H9 (cell line): ENCODE measurements around the gene TUBB6. TPM values are rescaled to one million over a fixed set of nuclear protein-coding genes. Genes with fewer than 3 reads are reported as not detected.

Source experiments
- DNase-seq: peaks from one replicate; pipeline ENCODE4 v3.0.0-alpha.2; 2017
- H2AFZ ChIP-seq: one replicate; pipeline ENCODE4 v1.6.1; 2013; ENCODE audit warnings: mild to moderate bottlenecking, low read length, control low read depth, moderate library complexity
- H2AK5ac ChIP-seq: 2 replicates; pipeline ENCODE4 v1.6.1; 2013; ENCODE audit warnings: low read length, control low read depth, mixed read lengths; ENCODE audit not compliant: insufficient read length
- H2BK120ac ChIP-seq: one replicate; pipeline ENCODE4 v1.6.1; 2013; ENCODE audit warnings: low read depth, mild to moderate bottlenecking, low read length, control low read depth, inconsistent platforms; ENCODE audit not compliant: poor library complexity, severe bottlenecking
- H2BK12ac ChIP-seq: 2 replicates; pipeline ENCODE4 v1.6.1; 2013; ENCODE audit warnings: low read length, control low read depth, mixed read lengths, low read depth; ENCODE audit not compliant: insufficient read length
- H2BK15ac ChIP-seq: 2 replicates; pipeline ENCODE4 v1.6.1; 2013; ENCODE audit warnings: low read depth, low read length, control low read depth
- H2BK20ac ChIP-seq: one replicate; pipeline ENCODE4 v1.6.1; 2013; ENCODE audit warnings: low read depth, mild to moderate bottlenecking, low read length, control low read depth, inconsistent platforms; ENCODE audit not compliant: poor library complexity, severe bottlenecking
- H2BK5ac ChIP-seq: 2 replicates; pipeline ENCODE4 v1.6.1; 2013; ENCODE audit warnings: low read length, control low read depth, mixed read lengths; ENCODE audit not compliant: insufficient read length
- H3K14ac ChIP-seq: 2 replicates; pipeline ENCODE4 v1.6.1; 2013; ENCODE audit warnings: low read length, control low read depth; ENCODE audit not compliant: insufficient read depth
- H3K18ac ChIP-seq: 2 replicates; pipeline ENCODE4 v1.6.1; 2013; ENCODE audit warnings: low read depth, mild to moderate bottlenecking, mixed read lengths, low read length, control low read depth; ENCODE audit not compliant: insufficient read length
- H3K23ac ChIP-seq: 2 replicates; pipeline ENCODE4 v1.6.1; 2013; ENCODE audit warnings: low read length, control low read depth, mixed read lengths, low read depth; ENCODE audit not compliant: insufficient read length
- H3K23me2 ChIP-seq: 2 replicates; pipeline ENCODE4 v1.6.1; 2013; ENCODE audit warnings: low read depth, mild to moderate bottlenecking, mixed read lengths, low read length, control low read depth; ENCODE audit not compliant: insufficient read length, poor library complexity, severe bottlenecking
- H3K27ac ChIP-seq: 2 replicates; pipeline ENCODE4 v1.5.1; 2013; ENCODE audit warnings: low read length, control low read depth, mixed read lengths, low read depth; ENCODE audit not compliant: insufficient read length
- H3K27me3 ChIP-seq: 2 replicates; pipeline ENCODE4 v1.6.1; 2013; ENCODE audit warnings: low read length, control low read depth, inconsistent platforms; ENCODE audit not compliant: insufficient read depth
- H3K4ac ChIP-seq: 2 replicates; pipeline ENCODE4 v1.6.1; 2013; ENCODE audit warnings: low read depth, mild to moderate bottlenecking, control low read depth, inconsistent platforms, low read length, moderate library complexity
- H3K4me1 ChIP-seq: 2 replicates; pipeline ENCODE4 v1.6.1; 2013; ENCODE audit warnings: low read length, control low read depth, inconsistent platforms; ENCODE audit not compliant: insufficient read depth
- H3K4me2 ChIP-seq: 2 replicates; pipeline ENCODE4 v1.6.1; 2013; ENCODE audit warnings: low read length, control low read depth, mixed read lengths; ENCODE audit not compliant: insufficient read length, insufficient read depth
- H3K56ac ChIP-seq: 2 replicates; pipeline ENCODE4 v1.6.1; 2013; ENCODE audit warnings: low read depth, mild to moderate bottlenecking, mixed read lengths, low read length, control low read depth; ENCODE audit not compliant: insufficient read length
- H3K79me1 ChIP-seq: 2 replicates; pipeline ENCODE4 v1.6.1; 2013; ENCODE audit warnings: low read depth, mild to moderate bottlenecking, moderate library complexity, low read length, control low read depth, inconsistent platforms; ENCODE audit not compliant: insufficient read depth, poor library complexity, severe bottlenecking
- H3K79me2 ChIP-seq: 2 replicates; pipeline ENCODE4 v1.6.1; 2013; ENCODE audit warnings: low read length, control low read depth, inconsistent platforms; ENCODE audit not compliant: insufficient read depth
- H3K9ac ChIP-seq: 2 replicates; pipeline ENCODE4 v1.6.1; 2013; ENCODE audit warnings: low read length, control low read depth, mixed read lengths; ENCODE audit not compliant: insufficient read length; ENCODE audit errors: extremely low read depth
- H3K9me3 ChIP-seq: one replicate; pipeline ENCODE4 v1.6.1; 2013; ENCODE audit warnings: low read depth, low read length, inconsistent platforms; ENCODE audit not compliant: control insufficient read depth
- H3T11ph ChIP-seq: one replicate; pipeline ENCODE4 v1.6.1; 2013; ENCODE audit warnings: mild to moderate bottlenecking, low read length, control low read depth, inconsistent platforms
- H4K20me1 ChIP-seq: one replicate; pipeline ENCODE4 v1.6.1; 2013; ENCODE audit not compliant: control insufficient read depth, insufficient read length, insufficient read depth
- H4K5ac ChIP-seq: 2 replicates; pipeline ENCODE4 v1.6.1; 2013; ENCODE audit warnings: low read depth, mild to moderate bottlenecking, mixed read lengths, low read length, control low read depth; ENCODE audit not compliant: insufficient read length
- H4K8ac ChIP-seq: replicated peaks from 2 replicates; pipeline ENCODE4 v1.6.1; 2013; ENCODE audit warnings: low read length, control low read depth, mixed read lengths, low read depth; ENCODE audit not compliant: insufficient read length
- H4K91ac ChIP-seq: 2 replicates; pipeline ENCODE4 v1.6.1; 2013; ENCODE audit warnings: low read depth, mild to moderate bottlenecking, moderate library complexity, mixed read lengths, low read length, control low read depth; ENCODE audit not compliant: insufficient read length
- H3K27ac Mint-ChIP-seq, 3 experiments: 2 replicates in 2 of 3; 3 replicates in 1 of 3; pipeline ENCODE4 v1.8.0; 2020 to 2021; ENCODE audit warnings: mixed read lengths in 3 of 3, mild to moderate bottlenecking in 1 of 3, moderate library complexity in 1 of 3
- H3K27me3 Mint-ChIP-seq: 2 replicates; pipeline ENCODE4 v1.8.0; 2021; ENCODE audit warnings: low read depth, mild to moderate bottlenecking, moderate library complexity, mixed read lengths
- H3K36me3 Mint-ChIP-seq, 3 experiments: 2 replicates in 2 of 3; 3 replicates in 1 of 3; pipeline ENCODE4 v1.8.0; 2020 to 2021; ENCODE audit warnings: low read depth in 3 of 3, mixed read lengths in 3 of 3; ENCODE audit not compliant: insufficient read depth in 1 of 3
- H3K4me1 Mint-ChIP-seq, 2 experiments: 2 replicates each; pipeline ENCODE4 v1.8.0; 2020; ENCODE audit warnings: mixed read lengths in 2 of 2
- H3K4me3 Mint-ChIP-seq, 2 experiments: 2 replicates in 1 of 2; 3 replicates in 1 of 2; pipeline ENCODE4 v1.8.0; 2020 to 2021; ENCODE audit warnings: mild to moderate bottlenecking in 2 of 2, mixed read lengths in 2 of 2, moderate library complexity in 1 of 2
- H3K9me3 Mint-ChIP-seq, 2 experiments: 2 replicates in 1 of 2; 3 replicates in 1 of 2; pipeline ENCODE4 v1.8.0; 2020; ENCODE audit warnings: mild to moderate bottlenecking in 2 of 2, mixed read lengths in 2 of 2, moderate library complexity in 1 of 2
- CTCF ChIP-seq: fragments of 200-600 bp; sonication (generic); conservative IDR thresholded peaks from 3 replicates; pipeline ENCODE4 v1.8.0; 2021; ENCODE audit warnings: antibody characterized with exemption, mild to moderate bottlenecking
- WGBS: extraction: QIAGEN DNeasy Blood & Tissue Kit; methylation state at CpG from one replicate; pipeline ENCODE4 v1.1.7; 2013; ENCODE audit warnings: missing lambda C conversion rate, low lambda C conversion rate, mixed read lengths; ENCODE audit not compliant: insufficient read length; ENCODE audit errors: extremely low coverage; 5-methylcytosine and 5-hydroxymethylcytosine counted together
- total RNA-seq: library from RNA; stranded (reverse); gene quantifications from 2 replicates; pipeline ENCODE4 v1.2.1, GENCODE V29; 2021

TUBB6 gene
- total RNA-seq, 1 experiment from 2014 or later, result 134 TPM

GRCh38 chr18:12369211-12369610 lies 61.2 kb downstream of the TUBB6 start:
- Histone ChIP-seq H2BK15ac (no peak overlapping the region), H2BK20ac (no peak overlapping the region), H2AK5ac (no peak overlapping the region), H3K9me3 (no peaks in the 10 kb centered on the region), H4K20me1 (no peaks in the 10 kb centered on the region), H4K91ac (no peak overlapping the region), H3K4ac (no peak overlapping the region), H3K4me2 (no peak overlapping the region), H3K18ac (no peak overlapping the region), H3K23ac (no peak overlapping the region), H4K8ac (no peak overlapping the region), H3K23me2 (no peaks in the 10 kb centered on the region), H3K79me1 (peaks cover 2% of the 10 kb centered on the region), H3K9ac (no peak overlapping the region), H3K27ac (no peak overlapping the region), H3K14ac (no peak overlapping the region), H2BK12ac (no peak overlapping the region), H4K5ac (no peak overlapping the region), H2AFZ (no peak overlapping the region), H3K79me2 (peaks cover 23% of the 10 kb centered on the region), H2BK5ac (no peak overlapping the region), H3K56ac (no peak overlapping the region), H3K4me1 (peaks cover 4% of the 10 kb centered on the region; the same call in 1 of the 2 replicates), H3K27me3 (no peaks in the 10 kb centered on the region), H2BK120ac (no peak overlapping the region), H3T11ph (no peak overlapping the region)
- H3K4me1 Mint-ChIP-seq, result peaks cover 11 to 12% of the 10 kb centered on the region in 2 experiments
- peaks cover 18 to 53% (median 34%) of the 10 kb centered on the region in 3 experiments; a peak in 6 of 7 replicates for H3K36me3 Mint-ChIP-seq
- no CpG with 5 or more reads among the region's 7 CpGs for WGBS
- no peak overlapping the region for H3K4me3 Mint-ChIP-seq
- H3K9me3 Mint-ChIP-seq, result no peaks in the 10 kb centered on the region
- no peak for TF ChIP-seq CTCF
- no peaks in the 10 kb centered on the region for H3K27me3 Mint-ChIP-seq
- peak overlapping the region in 2 of 3 experiments; percentile 42 to 75; a peak in 2 of 7 replicates for H3K27ac Mint-ChIP-seq
- no peak for DNase-seq
